Activated CD8-positive, alpha-beta T cell treated with anti-CD3 and anti-CD28 coated beads for 36 hours (primary cell): ENCODE data around the gene PTPRN. TPM values are rescaled to one million over a fixed set of nuclear protein-coding genes. Genes with fewer than 3 reads are reported as not detected.
"Not testable (repeated sequence)": the region's sequence is repeated elsewhere in the genome, so short reads cannot be mapped to it uniquely, and the experiment has no call there.

Experiments
- ATAC-seq: fragments of 200-7000 bp; cut with Tn5 transposase; one replicate; pipeline ENCODE4 v1.10.0; 2021; ENCODE audit warnings: mild to moderate bottlenecking, moderate library complexity
- CTCF ChIA-PET: fragments of 350-600 bp; sonication (Branson Sonifier 250); formaldehyde crosslinking; loops from one replicate; lab custom pipeline; 2021; ENCODE audit warnings: antibody characterized with exemption; lab: Charles Lee
- POLR2A ChIA-PET: fragments of 350-600 bp; sonication (Branson Sonifier 250); formaldehyde crosslinking; loops from one replicate; lab custom pipeline; 2021; ENCODE audit warnings: antibody characterized with exemption; lab: Charles Lee
- DNase-seq: peaks from one replicate; pipeline ENCODE4 v3.0.0-alpha.2; 2020
- H3K27ac Mint-ChIP-seq: one replicate; pipeline ENCODE4 v1.8.0; 2021; ENCODE audit warnings: mild to moderate bottlenecking, mixed read lengths
- H3K27me3 Mint-ChIP-seq: one replicate; pipeline ENCODE4 v1.8.0; 2021; ENCODE audit warnings: mixed read lengths
- H3K36me3 Mint-ChIP-seq: one replicate; pipeline ENCODE4 v1.8.0; 2021; ENCODE audit warnings: low read depth, mixed read lengths
- H3K4me1 Mint-ChIP-seq: one replicate; pipeline ENCODE4 v1.8.0; 2021; ENCODE audit warnings: low read depth, mixed read lengths
- H3K4me3 Mint-ChIP-seq: one replicate; pipeline ENCODE4 v1.8.0; 2021; ENCODE audit warnings: mild to moderate bottlenecking, moderate library complexity, mixed read lengths
- H3K9me3 Mint-ChIP-seq: one replicate; pipeline ENCODE4 v1.8.0; 2021; ENCODE audit warnings: mixed read lengths
- CTCF ChIP-seq: fragments of 200-600 bp; IDR thresholded peaks from one replicate; pipeline ENCODE4 v1.8.0; 2022; ENCODE audit warnings: antibody characterized with exemption, mild to moderate bottlenecking
- intact Hi-C: fragments of 100-400 bp; cut with micrococcal nuclease; formaldehyde crosslinking; loops from one replicate; pipeline ENCODE4 v1.10.0; 2022
- total RNA-seq, 2 experiments: library from RNA; stranded (reverse); gene quantifications; one replicate each; pipeline ENCODE4 v1.2.3, GENCODE V29; 2021

Gene PTPRN
- total RNA-seq, 2 experiments from 2014 or later, result 0.92 to 1.1 TPM

- ChIA-PET CTCF (interaction anchor here (0.9 to 3.4 kb wide), 2 partner anchors 15 to 20 kb away, joined by 3 to 12 read pairs; no protein-coding TSS in a partner anchor), POLR2A (no interaction called here)
- Mint-ChIP-seq H3K4me3 (no peak overlapping the region), H3K9me3 (no peaks in the 10 kb centered on the region), H3K4me1 (no peaks in the 10 kb centered on the region), H3K36me3 (no peaks in the 10 kb centered on the region), H3K27ac (no peak overlapping the region), H3K27me3 (peaks cover 10% of the 10 kb centered on the region)
- DNase-seq, result no peak
- intact Hi-C loops, result no loop called here
- ATAC-seq, result no peak
- no peak for TF ChIP-seq CTCF
These were observed 5.7 kb upstream of the PTPRN start for GRCh38 chr2:219314804-219315468.

GRCh38 chr2:219312683-219313263 lies 3.6 kb upstream of the PTPRN start:
- H3K27me3 Mint-ChIP-seq, result peaks cover 26% of the 10 kb centered on the region
- ATAC-seq, H3K27ac Mint-ChIP-seq, DNase-seq, H3K4me1 Mint-ChIP-seq, H3K36me3 Mint-ChIP-seq, intact Hi-C loops, POLR2A ChIA-PET, H3K9me3 Mint-ChIP-seq, H3K4me3 Mint-ChIP-seq: not testable (repeated sequence)
- CTCF ChIA-PET, result interaction anchor here (3.4 kb wide), 1 partner anchor 13 kb away, joined by 12 read pairs; no protein-coding TSS in a partner anchor

- H3K4me3 Mint-ChIP-seq, result no peak overlapping the region
- intact Hi-C loops, result loop anchor here (10.0 kb wide), 1 partner anchor 254 kb away; no protein-coding TSS in a partner anchor
- CTCF ChIA-PET, result interaction anchor here (1.0 kb wide), 2 partner anchors 13 kb away, joined by 3 to 5 read pairs; no protein-coding TSS in a partner anchor
- no peaks in the 10 kb centered on the region for H3K9me3 Mint-ChIP-seq
- POLR2A ChIA-PET, result interaction anchor here (1.0 kb wide), 1 partner anchor 10 kb away, joined by 3 read pairs; no protein-coding TSS in a partner anchor
- no peak overlapping the region for H3K27ac Mint-ChIP-seq
- DNase-seq (peak; percentile 77), ATAC-seq (peak; percentile 94)
- peaks cover 41% of the 10 kb centered on the region for H3K27me3 Mint-ChIP-seq
- peaks cover 6% of the 10 kb centered on the region for H3K4me1 Mint-ChIP-seq
- H3K36me3 Mint-ChIP-seq, result no peaks in the 10 kb centered on the region
- TF ChIP-seq CTCF, result no peak
These were observed 779 bp downstream of the PTPRN start for GRCh38 chr2:219308142-219309101.

- intact Hi-C loops, result loop anchor here (10.0 kb wide), 1 partner anchor 251 kb away; no protein-coding TSS in a partner anchor
- Mint-ChIP-seq H3K27me3 (peaks cover 41% of the 10 kb centered on the region), H3K4me3 (no peak overlapping the region), H3K9me3 (no peaks in the 10 kb centered on the region), H3K27ac (no peak overlapping the region), H3K36me3 (no peaks in the 10 kb centered on the region), H3K4me1 (peaks cover 6% of the 10 kb centered on the region)
- no peak for DNase-seq
- ChIA-PET CTCF (interaction anchor here (4.9 kb wide), 1 partner anchor 11 kb away, joined by 30 read pairs; no protein-coding TSS in a partner anchor), POLR2A (no interaction called here)
- TF ChIP-seq CTCF, result no peak
- ATAC-seq, result no peak
These were observed 3.2 kb downstream of the PTPRN start for GRCh38 chr2:219306047-219306446.

GRCh38 chr2:219304223-219304622 lies 5.0 kb downstream of the PTPRN start:
- DNase-seq, result no peak
- Mint-ChIP-seq H3K4me3 (no peak overlapping the region), H3K27me3 (peaks cover 32% of the 10 kb centered on the region), H3K4me1 (peaks cover 6% of the 10 kb centered on the region), H3K9me3 (no peaks in the 10 kb centered on the region), H3K36me3 (no peaks in the 10 kb centered on the region), H3K27ac (no peak overlapping the region)
- ChIA-PET CTCF (interaction anchor here (1.0 to 4.9 kb wide), 2 partner anchors 9 to 275 kb away, joined by 3 to 30 read pairs; no protein-coding TSS in a partner anchor), POLR2A (no interaction called here)
- intact Hi-C loops, result loop anchor here (5.0 to 10.0 kb wide), 2 partner anchors 142 to 249 kb away; partner anchors contain the start of gene NHEJ1
- TF ChIP-seq CTCF, result no peak
- ATAC-seq, result no peak
